Caki2 (cell line): Measurements from ENCODE around the gene GRAPL. TPM values are rescaled to one million over a fixed set of nuclear protein-coding genes. Genes with fewer than 3 reads are reported as not detected.
"Not testable (repeated sequence)": the region's sequence is repeated elsewhere in the genome, so short reads cannot be mapped to it uniquely, and the experiment has no call there.

ENCODE experiments used
- DNase-seq: peaks from one replicate; pipeline ENCODE4 v3.0.0-alpha.2; 2015; ENCODE audit warnings: low read depth
- in situ Hi-C: cut with HindIII; loops from 2 replicates; pipeline ENCODE4 v1.10.0; 2016; ENCODE audit warnings: low sequenced_read_pairs, low pct_unique_long_range_greater_than_20kb, mixed read lengths
- total RNA-seq: library from RNA; depleted of rRNA; stranded (reverse); fragments of >200 nt; shearing (Covaris generic); gene quantifications from 2 replicates; pipeline ENCODE4 v1.2.3, GENCODE V29; 2014; ENCODE audit warnings: low replicate concordance

GRAPL gene
- total RNA-seq, 1 experiment from 2014 or later = not detected

DNA sequence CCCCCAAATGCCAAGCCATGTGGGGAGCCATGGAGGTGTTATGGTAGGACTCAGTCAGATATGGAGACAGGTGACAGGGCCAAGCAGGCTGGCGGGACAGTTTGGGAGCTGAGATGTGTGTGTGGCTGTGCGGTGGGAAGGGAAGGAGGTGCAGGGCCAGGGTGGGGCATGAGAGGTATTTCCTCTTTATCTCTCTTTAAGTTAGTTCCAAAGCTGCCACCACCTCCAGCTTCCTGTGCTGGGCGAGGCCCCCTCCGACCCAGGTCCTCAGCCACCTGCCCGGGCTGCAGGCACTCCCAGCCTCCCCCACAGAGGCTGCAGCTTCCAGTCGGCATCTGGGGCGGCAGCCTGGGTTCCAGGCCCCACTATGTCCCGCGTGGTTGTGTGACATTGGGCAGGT lies 6.4 kb downstream of the GRAPL start:
- in situ Hi-C loops, DNase-seq: not testable (repeated sequence)

DNA sequence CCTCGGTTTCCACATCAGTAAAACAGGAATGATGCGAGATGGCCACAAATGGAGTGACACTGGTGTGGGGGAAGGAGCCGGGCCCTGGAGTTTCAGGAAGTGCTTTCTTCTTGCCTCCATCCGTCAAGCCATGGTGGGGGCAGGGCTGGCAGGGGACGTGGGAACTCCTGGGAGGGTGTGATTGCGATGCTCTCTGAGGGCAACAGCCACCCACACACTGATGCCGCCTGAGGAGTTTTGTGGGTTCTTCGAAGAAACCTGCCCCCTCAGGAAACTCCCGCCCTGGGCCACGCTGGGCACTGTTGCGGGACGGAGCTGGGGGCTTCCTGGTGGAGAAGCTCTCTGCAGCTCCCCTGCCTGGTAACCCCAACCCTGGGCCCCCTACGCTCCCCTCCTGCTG lies 8.0 kb downstream of the GRAPL start:
- DNase-seq, in situ Hi-C loops: not testable (repeated sequence)

DNA sequence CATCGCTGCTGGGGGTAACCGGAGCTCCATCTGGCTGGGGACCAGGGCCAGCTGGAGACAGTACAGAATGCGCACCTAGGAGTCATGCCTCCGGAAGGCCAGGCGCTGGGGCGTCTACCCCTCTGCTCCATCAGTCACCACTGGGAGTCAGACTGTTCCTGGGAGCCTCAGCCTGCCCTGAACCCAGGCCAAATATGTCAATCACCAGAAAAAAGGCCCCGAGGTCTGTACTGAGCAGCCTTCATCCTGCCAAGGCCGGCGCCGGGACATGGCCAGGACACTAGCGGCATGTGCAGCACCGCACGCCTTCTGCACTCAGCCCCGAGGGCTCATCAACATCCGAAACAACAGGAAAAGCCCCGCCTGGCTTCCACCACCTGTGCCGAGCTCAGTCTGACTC lies 8.7 kb downstream of the GRAPL start:
- DNase-seq, in situ Hi-C loops: not testable (repeated sequence)

DNA sequence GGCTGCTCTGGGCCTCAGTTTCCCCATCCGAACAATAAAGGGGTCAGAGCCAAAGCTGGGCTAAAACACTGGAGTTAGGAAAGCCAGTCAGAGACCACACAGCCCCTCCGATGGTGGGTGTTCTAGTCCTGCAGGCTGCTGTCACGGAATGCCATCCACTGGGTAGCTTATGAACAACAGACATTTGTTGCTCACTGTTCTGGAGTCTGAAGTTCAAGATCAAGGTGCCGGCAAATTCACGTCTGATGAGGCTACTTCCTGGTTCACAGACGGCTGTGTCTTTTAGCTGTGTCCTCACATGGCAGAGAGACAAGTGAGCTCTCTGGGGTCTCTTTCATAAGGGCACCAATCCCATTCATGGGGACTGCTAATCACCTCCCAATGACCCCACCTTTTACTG lies 9.2 kb downstream of the GRAPL start:
- in situ Hi-C loops, DNase-seq: not testable (repeated sequence)

DNA sequence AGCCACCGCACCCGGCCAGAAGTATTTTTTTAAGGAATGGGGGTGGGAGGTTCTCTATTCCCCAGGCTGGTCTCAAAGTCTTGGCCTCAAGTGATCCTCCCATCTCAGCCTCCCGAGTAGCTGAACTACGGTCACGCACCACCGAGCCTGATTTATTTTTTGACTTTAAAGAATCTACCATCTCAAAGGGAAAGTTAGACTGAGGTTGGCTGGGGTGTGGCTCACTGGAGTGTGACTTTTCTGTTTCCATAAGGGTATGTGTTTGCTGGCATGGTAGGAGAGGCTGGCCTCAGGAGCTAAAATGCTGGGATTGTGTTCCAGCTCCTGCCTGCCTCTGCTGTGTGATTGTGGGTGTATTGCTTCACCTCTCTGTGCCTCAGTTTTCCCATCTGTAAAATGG lies 10.6 kb downstream of the GRAPL start:
- in situ Hi-C loops, DNase-seq: not testable (repeated sequence)

DNA sequence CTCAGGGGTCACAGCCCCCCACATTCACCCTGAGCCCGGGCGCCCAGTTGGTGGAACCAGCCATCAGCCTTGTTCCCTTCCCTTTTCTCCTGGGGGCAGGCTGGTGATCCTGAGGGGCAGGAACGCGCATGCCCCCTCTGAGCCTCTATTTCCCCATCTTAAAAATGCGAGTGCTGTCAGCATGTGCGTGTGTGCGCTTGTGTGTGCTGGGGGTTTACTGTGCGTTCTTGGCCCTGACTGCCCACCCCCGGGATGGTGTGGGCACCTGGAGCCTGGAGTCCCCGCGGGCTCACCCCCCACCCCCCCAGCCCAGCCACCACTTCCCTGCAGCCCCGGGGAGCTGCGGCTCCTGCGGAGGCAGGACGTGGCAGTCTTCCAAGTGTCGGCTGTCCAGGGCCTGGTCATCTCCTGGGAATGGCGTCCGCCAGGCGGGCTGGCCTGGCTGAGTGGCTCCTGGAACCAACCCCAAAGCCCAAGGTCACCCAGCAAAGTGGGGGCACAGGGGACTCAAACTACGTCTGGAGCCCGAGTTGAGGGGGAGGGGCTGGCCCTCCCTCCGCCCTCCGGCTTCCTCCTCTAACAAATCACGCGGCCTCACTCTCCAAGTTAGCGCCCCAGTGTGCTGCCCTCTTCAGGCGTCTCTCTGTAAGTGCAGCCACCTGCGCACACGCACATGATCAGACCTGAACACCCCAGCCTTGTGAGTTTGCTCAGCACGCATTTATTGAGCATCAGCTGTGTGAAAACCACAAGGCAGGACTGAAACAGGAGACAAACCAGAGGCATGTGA lies 14.2 kb downstream of the GRAPL start:
- DNase-seq, in situ Hi-C loops: not testable (repeated sequence)

DNA sequence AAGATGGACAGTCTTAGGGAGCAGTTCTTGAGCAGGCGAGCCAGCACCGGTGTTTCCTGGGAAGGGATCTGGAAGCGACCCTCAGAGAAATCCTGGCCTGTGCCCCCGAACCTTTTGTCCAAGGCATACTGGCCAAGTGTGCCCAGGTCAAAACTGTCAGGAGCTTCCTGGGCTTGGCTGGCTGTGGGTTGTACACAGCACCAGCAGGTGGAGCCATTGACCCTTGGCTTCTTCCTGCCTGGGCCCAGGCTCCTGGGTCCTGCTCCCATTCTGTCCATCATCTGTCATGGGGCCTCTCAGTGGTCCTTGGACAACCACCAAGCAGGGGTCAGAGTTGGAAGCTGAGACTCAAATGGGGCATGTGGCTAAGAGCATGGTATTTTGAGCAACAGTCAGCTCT lies 15.0 kb downstream of the GRAPL start:
- DNase-seq, in situ Hi-C loops: not testable (repeated sequence)

DNA sequence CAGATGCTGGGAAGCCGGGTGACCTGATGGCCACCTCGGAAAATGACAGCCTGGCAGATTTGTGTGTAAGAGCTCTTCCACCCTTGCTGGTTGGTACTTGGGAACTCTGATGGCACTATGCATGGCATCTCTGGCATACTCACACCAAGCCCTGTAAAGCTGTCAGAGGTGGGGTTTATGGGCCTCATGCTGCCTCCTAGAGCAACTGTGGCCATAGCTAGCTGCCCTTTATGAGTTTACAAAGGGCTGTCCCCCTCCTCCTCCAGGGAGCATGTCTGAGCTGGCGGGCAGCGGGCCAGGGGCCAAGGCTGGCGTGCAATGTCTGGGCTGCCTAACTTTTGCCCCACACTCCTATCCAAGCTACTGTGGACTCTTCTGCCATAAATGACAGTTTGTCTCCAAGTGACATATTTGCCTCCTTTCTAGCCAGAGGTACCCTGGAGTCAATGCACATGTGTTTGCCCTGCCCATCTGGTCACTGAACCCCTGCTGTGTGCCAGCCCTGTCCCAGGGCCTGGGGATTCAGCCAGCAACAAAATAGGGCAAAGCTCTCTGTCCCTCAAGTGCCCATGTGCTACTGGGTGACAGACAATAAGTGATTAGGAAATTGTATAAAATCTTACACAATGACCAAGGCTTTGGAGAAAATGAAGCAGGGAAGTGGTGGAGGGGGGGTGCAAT lies 15.8 kb downstream of the GRAPL start:
- DNase-seq = not testable (repeated sequence)

DNA sequence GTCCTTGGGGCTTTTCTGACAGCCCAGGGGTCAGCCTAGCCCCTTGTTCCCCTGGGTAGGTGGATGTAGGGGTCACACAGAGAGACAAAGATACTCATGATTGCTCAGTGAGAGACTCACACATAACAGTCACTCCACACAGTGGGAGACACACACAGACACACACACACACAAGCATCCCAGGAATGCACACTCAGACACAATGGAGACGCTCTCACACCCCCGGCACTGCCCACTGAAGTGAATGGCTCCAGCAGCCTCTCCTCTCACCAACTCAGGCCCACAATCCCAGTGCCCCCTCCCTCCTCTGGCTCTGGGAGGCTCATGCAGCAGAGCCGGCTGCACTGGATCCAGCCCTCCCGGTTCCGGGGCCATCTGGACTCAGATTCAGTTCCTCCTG lies 17.0 kb downstream of the GRAPL start:
- DNase-seq, in situ Hi-C loops: not testable (repeated sequence)

More for the DNA sequence above, 15.8 kb downstream of the GRAPL start:
- in situ Hi-C loops = not testable (repeated sequence)

DNA sequence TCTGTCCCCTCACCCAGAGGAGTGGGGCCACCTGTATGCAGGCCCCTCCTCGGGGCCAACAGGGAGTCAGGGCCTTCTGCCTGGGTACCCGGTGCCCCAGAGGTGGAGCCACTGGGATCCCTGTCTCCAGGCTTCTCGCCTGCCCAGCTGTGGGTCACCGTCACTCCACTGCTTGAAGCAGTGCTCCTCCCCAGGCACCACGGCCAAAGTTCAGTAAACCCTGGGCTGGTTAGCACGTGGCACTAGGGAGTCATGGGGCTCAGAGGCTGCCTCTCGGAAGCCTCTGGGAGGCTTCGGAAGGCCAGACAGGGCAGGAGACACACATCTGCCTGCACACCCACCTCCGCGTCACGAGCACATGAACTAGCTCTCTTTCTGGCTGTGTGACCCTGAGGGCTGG lies 18.1 kb downstream of the GRAPL start:
- DNase-seq, in situ Hi-C loops: not testable (repeated sequence)

DNA sequence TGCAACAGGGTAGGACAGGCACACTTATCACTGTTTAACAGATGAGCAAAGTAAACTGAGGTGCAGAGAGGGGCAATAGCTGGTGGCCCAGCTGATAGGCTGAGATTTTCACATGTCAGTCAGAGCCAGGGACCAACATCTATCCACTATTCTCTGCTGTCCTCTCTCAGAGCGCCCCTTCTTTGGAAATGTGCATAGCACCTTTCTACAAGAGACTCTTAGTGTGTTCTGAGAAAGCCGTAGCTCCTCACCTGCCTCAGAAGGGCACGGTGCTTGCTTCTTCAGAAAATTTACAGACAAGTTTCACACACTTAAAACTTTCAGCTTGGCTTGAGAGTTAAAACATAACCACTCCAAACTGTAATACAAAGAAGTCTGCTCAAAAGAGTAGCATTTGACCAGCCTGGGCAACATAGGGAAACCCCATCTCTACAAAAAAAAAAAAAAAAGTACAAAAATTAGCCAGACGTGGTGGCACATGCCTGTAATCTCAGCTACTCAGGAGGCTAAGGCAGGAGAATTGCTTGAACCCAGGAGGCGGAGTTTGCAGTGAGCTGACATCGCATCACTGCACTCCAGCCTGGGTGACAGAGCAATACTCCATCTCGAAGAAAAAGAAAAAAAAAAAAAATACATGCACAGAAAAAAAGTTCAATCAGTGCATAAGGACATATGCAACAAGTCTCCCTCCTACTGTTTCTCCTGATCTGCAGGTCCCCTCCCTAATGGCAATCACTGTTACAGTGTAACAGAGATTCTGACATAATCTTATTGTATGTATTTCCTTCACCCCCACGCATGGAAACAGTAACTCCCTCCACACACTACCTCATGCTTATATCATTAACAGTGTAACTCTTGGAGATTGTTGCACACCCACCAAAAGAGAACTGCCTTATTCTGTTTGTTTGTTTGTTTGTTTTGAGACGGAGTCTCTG lies 23.6 kb downstream of the GRAPL start:
- in situ Hi-C loops, DNase-seq: not testable (repeated sequence)

DNA sequence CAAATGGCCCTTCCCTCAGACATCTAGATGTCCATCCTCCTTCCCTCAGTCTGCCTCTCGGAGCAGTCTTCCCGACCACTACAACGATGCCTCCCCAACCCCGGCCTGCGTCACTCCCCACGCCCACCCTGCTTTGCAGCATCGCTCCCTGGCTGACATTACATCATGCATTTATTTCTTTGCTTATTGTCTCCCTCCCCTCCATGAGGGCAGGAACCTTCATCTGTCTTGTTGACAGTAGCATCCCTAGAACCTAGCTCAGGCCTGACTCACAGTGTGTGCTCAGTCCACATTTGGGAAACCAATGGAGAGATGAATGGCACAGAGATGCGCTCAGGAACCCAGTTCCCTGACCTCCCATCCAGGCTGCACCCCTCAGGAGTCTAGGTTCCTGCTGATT lies 30.2 kb downstream of the GRAPL start:
- DNase-seq, in situ Hi-C loops: not testable (repeated sequence)

DNA sequence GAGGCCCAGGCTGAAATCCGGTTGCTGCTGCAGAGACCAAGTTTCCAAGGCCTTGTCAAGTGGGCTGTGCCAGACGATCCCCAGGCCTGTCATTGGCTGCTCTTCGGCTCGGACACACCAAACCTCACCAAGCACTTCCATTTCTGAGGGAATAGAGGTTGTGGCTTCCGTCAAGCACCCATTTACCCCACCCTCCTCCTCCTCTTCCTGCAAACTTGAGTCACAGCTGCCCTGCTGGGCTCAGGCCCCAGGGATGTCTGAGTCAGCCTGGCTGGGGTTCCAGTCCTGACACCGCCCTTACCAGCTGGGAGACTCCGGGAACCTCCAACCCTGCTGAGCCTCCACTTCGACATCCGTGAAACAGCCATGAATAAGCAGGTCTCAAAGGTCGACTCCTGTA lies 31.1 kb downstream of the GRAPL start:
- in situ Hi-C loops, DNase-seq: not testable (repeated sequence)

DNA sequence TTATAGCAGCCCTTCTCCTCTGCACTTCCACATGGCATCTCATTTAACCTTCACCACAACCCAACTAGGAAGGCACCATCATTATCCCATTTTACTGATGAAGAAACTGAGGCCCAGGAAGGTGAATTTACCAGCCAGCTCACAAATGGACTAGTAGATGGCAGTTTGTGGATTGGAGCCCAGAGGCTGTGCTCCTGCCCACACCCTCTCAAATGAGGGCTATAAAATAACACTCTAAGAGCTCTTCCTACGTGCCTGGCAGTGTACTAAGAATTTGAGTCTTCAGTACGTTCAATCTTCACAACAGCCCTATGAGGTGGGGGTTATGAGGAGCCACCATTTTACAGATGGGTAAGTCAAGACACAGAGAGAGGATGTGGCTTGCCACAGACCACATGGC lies 31.5 kb downstream of the GRAPL start:
- DNase-seq, in situ Hi-C loops: not testable (repeated sequence)

DNA sequence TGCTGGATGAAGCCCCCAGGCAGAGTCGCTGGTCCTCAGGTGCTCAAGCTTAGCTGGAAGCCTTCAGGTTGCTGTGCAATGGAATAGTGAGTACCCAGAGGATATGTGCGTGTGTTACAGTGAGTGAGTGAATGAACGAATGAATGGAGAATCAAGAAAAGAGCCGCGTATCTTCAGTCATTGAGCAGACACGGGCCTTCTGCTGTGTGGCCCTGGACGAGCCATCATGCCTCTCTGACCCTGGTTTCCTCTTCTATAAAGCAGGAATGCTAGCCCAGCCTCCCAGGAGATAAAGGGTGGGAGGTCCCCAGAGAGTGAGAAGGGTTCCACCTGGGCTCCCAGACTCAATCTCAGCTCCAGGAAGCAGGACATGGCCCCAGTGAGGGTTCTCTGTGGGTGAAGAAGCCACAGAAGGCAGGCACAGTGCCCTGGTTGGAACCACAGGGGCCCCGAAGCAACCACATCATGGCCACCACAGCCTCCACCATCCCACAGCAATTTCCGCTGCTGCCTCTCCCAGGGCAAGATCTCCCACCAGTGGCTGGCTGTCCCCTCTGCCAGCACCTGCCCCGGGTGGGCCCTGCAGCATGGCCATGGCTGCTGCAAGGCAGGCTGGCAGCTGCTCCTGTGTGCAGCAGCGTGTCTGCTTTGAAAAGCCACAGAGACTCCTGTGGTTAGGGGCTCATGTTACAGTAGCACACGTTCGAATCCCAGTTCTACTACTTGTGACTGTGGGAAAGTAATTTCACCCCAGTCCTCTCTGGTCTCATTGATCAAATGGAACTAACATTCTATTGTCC lies 34.1 kb downstream of the GRAPL start:
- DNase-seq, in situ Hi-C loops: not testable (repeated sequence)

DNA sequence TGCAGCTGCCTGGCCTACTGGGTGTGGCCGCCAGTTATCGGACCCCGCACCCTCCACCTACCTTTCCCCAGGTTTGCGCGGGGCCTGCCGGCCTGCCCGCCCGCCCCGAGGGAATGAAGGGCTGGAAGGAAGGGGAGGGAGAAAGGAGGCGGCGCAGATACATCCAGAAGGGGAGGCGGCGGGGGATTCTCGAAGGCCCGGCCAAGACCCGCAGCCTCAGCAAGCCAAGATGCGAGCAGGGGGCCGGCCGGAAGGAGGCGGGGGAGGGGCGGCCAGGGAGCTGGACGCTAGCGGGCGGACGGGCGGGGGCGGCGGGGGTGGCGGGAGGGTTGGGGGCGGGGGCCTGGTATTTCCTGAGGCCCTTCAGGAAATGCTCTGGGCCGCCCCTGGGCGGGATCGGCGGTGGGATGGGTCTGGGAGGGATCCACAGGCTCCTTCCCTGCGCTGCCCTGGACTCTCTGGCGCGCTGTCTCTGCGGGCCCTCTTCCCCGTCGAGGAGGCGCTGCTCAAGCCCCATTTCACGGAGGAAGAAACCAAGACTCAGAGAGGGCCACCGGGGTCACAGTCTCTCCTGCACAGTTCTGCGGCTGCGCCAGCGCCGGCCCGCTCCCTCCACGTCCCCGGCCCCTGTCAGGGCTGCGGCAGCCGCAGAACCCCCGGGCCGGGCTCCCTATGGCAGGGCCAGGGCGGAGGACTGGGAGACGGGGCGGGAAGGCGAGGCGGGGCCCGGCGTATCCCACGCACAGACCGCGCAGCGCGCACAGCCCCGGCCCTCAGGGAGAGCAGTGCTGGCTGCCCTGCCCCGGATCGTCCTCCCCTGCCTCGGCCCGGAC lies 35.2 kb downstream of the GRAPL start:
- DNase-seq, in situ Hi-C loops: not testable (repeated sequence)

DNA sequence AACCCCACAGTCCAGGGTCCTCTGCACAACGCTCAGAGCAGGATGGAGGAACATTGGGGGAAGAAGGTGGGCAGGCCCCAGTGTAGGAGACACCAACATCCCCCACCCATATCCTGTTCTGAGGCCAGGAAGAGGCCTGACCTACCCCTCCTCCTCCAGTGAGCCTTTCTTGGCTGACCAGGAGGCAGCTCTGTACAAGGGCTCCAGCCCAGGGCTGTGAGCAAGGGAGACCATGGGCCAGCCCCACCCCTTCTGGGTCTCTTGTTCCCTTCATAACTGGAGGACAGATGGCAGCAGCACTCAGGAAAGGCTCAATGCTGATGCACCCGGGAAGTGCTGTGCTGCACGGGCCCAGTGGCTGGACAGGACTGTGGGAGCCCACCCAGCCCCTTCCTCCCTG lies 47.0 kb downstream of the GRAPL start:
- in situ Hi-C loops, DNase-seq: not testable (repeated sequence)
